GOT3 (cell line): ENCODE data around the gene ARHGEF28.

Source experiments
- DNase-seq: peaks from one replicate; lab custom pipeline; 2025; ENCODE audit warnings: mixed read lengths; lab: John Stamatoyannopoulos, UW

The ARHGEF28 gene

GRCh38 chr5:73654171-73654811 lies 28.3 kb downstream of the ARHGEF28 start:
- DNase-seq, result no peak

- DNase-seq, result no peak
Measured at GRCh38 chr5:73654819-73655318, 28.9 kb downstream of the ARHGEF28 start.

- no peak for DNase-seq
Measured at GRCh38 chr5:73655521-73656160, 29.6 kb downstream of the ARHGEF28 start.

GRCh38 chr5:73661753-73662152 lies 35.8 kb downstream of the ARHGEF28 start:
- DNase-seq, result no peak

- DNase-seq, result no peak
Measured at GRCh38 chr5:73663161-73663859, 37.3 kb downstream of the ARHGEF28 start.

GRCh38 chr5:73663860-73664240 lies 37.9 kb downstream of the ARHGEF28 start:
- DNase-seq, result no peak

GRCh38 chr5:73664796-73665195 lies 38.8 kb downstream of the ARHGEF28 start:
- DNase-seq, result no peak

GRCh38 chr5:73666891-73667290 lies 40.9 kb downstream of the ARHGEF28 start:
- no peak for DNase-seq

- no peak for DNase-seq
Measured at GRCh38 chr5:73668017-73668416, 42.0 kb downstream of the ARHGEF28 start.

- no peak for DNase-seq
Measured at GRCh38 chr5:73668486-73669111, 42.6 kb downstream of the ARHGEF28 start.

GRCh38 chr5:73670731-73671130 lies 44.7 kb downstream of the ARHGEF28 start:
- no peak for DNase-seq

GRCh38 chr5:73672132-73672531 lies 46.1 kb downstream of the ARHGEF28 start:
- DNase-seq, result no peak

- no peak for DNase-seq
Measured at GRCh38 chr5:73673161-73673591, 47.2 kb downstream of the ARHGEF28 start.

GRCh38 chr5:73674669-73675004 lies 48.6 kb downstream of the ARHGEF28 start:
- DNase-seq, result no peak

GRCh38 chr5:73678322-73678740 lies 52.3 kb downstream of the ARHGEF28 start:
- no peak for DNase-seq

GRCh38 chr5:73678807-73679206 lies 52.8 kb downstream of the ARHGEF28 start:
- DNase-seq, result no peak

GRCh38 chr5:73682176-73682575 lies 56.2 kb downstream of the ARHGEF28 start:
- no peak for DNase-seq

- DNase-seq, result no peak
Measured at GRCh38 chr5:73684691-73685090, 58.7 kb downstream of the ARHGEF28 start.

- no peak for DNase-seq
Measured at GRCh38 chr5:73686912-73687311, 60.9 kb downstream of the ARHGEF28 start.

GRCh38 chr5:73687357-73687756 lies 61.4 kb downstream of the ARHGEF28 start:
- DNase-seq, result no peak

GRCh38 chr5:73690015-73690414 lies 64.0 kb downstream of the ARHGEF28 start:
- DNase-seq, result no peak

- DNase-seq, result no peak
Measured at GRCh38 chr5:73691302-73692080, 65.5 kb downstream of the ARHGEF28 start.
